Hypothalamus (tissue), 51 donors: ENCODE results near the gene FAM181A.

Experiments
- DNase-seq, 51 donors: peaks; one replicate each; lab custom pipeline; 2025; lab: John Stamatoyannopoulos, UW

The FAM181A gene

GRCh38 chr14:93928184-93929047, 1.3 kb downstream of the FAM181A start:
- peak in 10 of 51 donors; percentile 10 to 26 (median 18) for DNase-seq

GRCh38 chr14:93929048-93929535, 1.9 kb downstream of the FAM181A start:
- DNase-seq: no peak

- no peak for DNase-seq
These were observed 2.5 kb downstream of the FAM181A start for GRCh38 chr14:93929657-93930056.

GRCh38 chr14:93930296-93930988, 3.3 kb downstream of the FAM181A start:
- no peak for DNase-seq

GRCh38 chr14:93930989-93931307, 3.8 kb downstream of the FAM181A start:
- no peak for DNase-seq

- DNase-seq: no peak
These were observed 5.5 kb downstream of the FAM181A start for GRCh38 chr14:93932642-93933041.

GRCh38 chr14:93935213-93935612, 8.1 kb downstream of the FAM181A start:
- DNase-seq: no peak

GRCh38 chr14:93936245-93936644, 9.1 kb downstream of the FAM181A start:
- DNase-seq: no peak

- no peak for DNase-seq
These were observed 9.8 kb downstream of the FAM181A start for GRCh38 chr14:93936926-93937325.

- DNase-seq: no peak
These were observed 10.4 kb downstream of the FAM181A start for GRCh38 chr14:93937519-93937918.

- no peak for DNase-seq
These were observed 11.7 kb downstream of the FAM181A start for GRCh38 chr14:93938751-93939303.

- peak in 48 of 51 donors; percentile 17 to 83 (median 50) for DNase-seq
These were observed 12.4 kb downstream of the FAM181A start for GRCh38 chr14:93939304-93940229.

GRCh38 chr14:93940437-93940836, 13.3 kb downstream of the FAM181A start:
- DNase-seq: no peak

GRCh38 chr14:93941293-93941910, 14.3 kb downstream of the FAM181A start:
- DNase-seq: no peak

GRCh38 chr14:93943052-93943451, 15.9 kb downstream of the FAM181A start:
- no peak for DNase-seq

GRCh38 chr14:93943930-93944329, 16.8 kb downstream of the FAM181A start:
- no peak for DNase-seq

GRCh38 chr14:93944348-93945069, 17.4 kb downstream of the FAM181A start:
- no peak for DNase-seq

GRCh38 chr14:93945070-93945399, 17.9 kb downstream of the FAM181A start:
- DNase-seq: no peak

GRCh38 chr14:93946104-93946503, 19.0 kb downstream of the FAM181A start:
- DNase-seq: no peak
